Measurements from ENCODE around the gene WDR64.
A peak's percentile ranks its signal among the peaks of the same experiment; 100 is the strongest.

Gene WDR64

GRCh38 chr1:241846862-241847539 lies 194.9 kb downstream of the WDR64 start:
- no peak for DNase-seq

DNA sequence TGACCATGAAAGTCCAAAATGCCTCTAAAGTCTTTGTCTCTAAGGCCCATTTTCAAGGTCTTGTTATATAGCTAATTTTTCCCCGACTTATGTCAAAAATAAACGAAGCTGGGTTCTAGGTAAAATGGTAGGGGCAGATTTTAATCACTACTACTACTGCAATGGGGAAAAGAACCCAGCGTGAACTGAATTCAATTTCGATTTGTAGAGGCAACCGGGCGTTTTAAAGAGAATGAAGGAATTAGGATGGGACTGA lies 195.4 kb downstream of the WDR64 start:
- no peak for DNase-seq

- DNase-seq: peak; percentile 96
Observed at GRCh38 chr1:241847796-241848685, 196.0 kb downstream of the WDR64 start, which contains the start of gene EXO1. EXO1 (plus strand) TSS chr1:241848204; CDS start chr1:241850426, 2,222 bp downstream.

- DNase-seq: no peak
Observed at GRCh38 chr1:241848686-241849344, 196.7 kb downstream of the WDR64 start.

DNA sequence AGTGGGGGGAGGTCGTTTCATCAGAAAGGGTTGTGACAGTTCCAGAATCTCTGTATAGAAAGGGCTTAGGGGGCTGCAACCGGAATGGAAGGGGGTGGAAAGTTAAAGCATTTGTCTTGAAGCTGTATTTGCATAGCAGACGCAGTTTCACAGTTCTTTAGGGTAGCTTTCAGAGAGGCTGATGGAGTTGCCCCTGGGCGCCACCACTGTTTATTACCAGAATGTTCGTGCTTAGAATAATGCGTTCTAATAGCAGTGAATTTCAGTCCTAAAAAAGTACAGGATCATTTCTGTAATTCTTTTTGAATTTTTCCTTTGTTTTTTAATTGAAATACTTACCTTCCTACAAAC lies 197.2 kb downstream of the WDR64 start:
- DNase-seq: no peak

All from right hindlimb (tissue), 1 donor.